Measurements from ENCODE around the gene BUD31.
"Not testable (repeated sequence)": the region's sequence is repeated elsewhere in the genome, so short reads cannot be mapped to it uniquely, and the experiment has no call there.

Gene BUD31

GRCh38 chr7:99408379-99409191 is at the start of gene BUD31, which contains the start of gene PDAP1:
Gene BUD31 (plus strand): TSS chr7:99408969. CDS start chr7:99411093, 2,124 bp downstream.
Gene PDAP1 (minus strand): TSS chr7:99408597. CDS start chr7:99408548, 49 bp downstream.
- DNase-seq (ENCODE audit: low spot score), result peak; percentile 94

- DNase-seq (ENCODE audit: low spot score), result no peak
These were observed 49.2 kb upstream of the BUD31 start for GRCh38 chr7:99359465-99360154.

- no peak for DNase-seq (ENCODE audit: low spot score)
These were observed 46.0 kb upstream of the BUD31 start for GRCh38 chr7:99362801-99363200.

- DNase-seq (ENCODE audit: low spot score), result no peak
These were observed 45.5 kb upstream of the BUD31 start for GRCh38 chr7:99363286-99363685.

- DNase-seq (ENCODE audit: low spot score), result no peak
These were observed 43.2 kb upstream of the BUD31 start for GRCh38 chr7:99365318-99366141.

GRCh38 chr7:99366646-99367045 is 42.1 kb upstream of the BUD31 start:
- no peak for DNase-seq (ENCODE audit: low spot score)

- no peak for DNase-seq (ENCODE audit: low spot score)
These were observed 39.9 kb upstream of the BUD31 start for GRCh38 chr7:99368750-99369389.

- DNase-seq (ENCODE audit: low spot score), result no peak
These were observed 38.9 kb upstream of the BUD31 start for GRCh38 chr7:99369767-99370391.

- no peak for DNase-seq (ENCODE audit: low spot score)
These were observed 37.3 kb upstream of the BUD31 start for GRCh38 chr7:99371376-99371920.

- no peak for DNase-seq (ENCODE audit: low spot score)
These were observed 36.3 kb upstream of the BUD31 start for GRCh38 chr7:99372275-99373090.

GRCh38 chr7:99373091-99374066 is 35.4 kb upstream of the BUD31 start:
- no peak for DNase-seq (ENCODE audit: low spot score)

GRCh38 chr7:99374111-99375064 is 34.4 kb upstream of the BUD31 start, which contains the start of gene ARPC1B:
Gene ARPC1B (plus strand): TSS chr7:99374730. CDS start chr7:99385715, 10,985 bp downstream.
- DNase-seq (ENCODE audit: low spot score), result peak; percentile 74

GRCh38 chr7:99375070-99375807 is 33.5 kb upstream of the BUD31 start:
- DNase-seq (ENCODE audit: low spot score), result peak; percentile 66

GRCh38 chr7:99379043-99379577 is 29.7 kb upstream of the BUD31 start:
- DNase-seq (ENCODE audit: low spot score), result peak; percentile 90

GRCh38 chr7:99379693-99380031 is 29.1 kb upstream of the BUD31 start:
- DNase-seq (ENCODE audit: low spot score), result not testable (repeated sequence)

GRCh38 chr7:99380032-99380822 is 28.5 kb upstream of the BUD31 start:
- peak; percentile 67 for DNase-seq (ENCODE audit: low spot score)

Data from kidney capillary endothelial cell (primary cell).